GM18499 (cell line): ENCODE results near the gene LMNTD2.

Experiments
- ATAC-seq: cut with Tn5 transposase; IDR thresholded peaks from one replicate; pipeline ENCODE4 v1.9.1; 2021; ENCODE audit warnings: moderate number of reproducible peaks; ENCODE audit not compliant: insufficient read depth, unreplicated experiment

The LMNTD2 gene

DNA sequence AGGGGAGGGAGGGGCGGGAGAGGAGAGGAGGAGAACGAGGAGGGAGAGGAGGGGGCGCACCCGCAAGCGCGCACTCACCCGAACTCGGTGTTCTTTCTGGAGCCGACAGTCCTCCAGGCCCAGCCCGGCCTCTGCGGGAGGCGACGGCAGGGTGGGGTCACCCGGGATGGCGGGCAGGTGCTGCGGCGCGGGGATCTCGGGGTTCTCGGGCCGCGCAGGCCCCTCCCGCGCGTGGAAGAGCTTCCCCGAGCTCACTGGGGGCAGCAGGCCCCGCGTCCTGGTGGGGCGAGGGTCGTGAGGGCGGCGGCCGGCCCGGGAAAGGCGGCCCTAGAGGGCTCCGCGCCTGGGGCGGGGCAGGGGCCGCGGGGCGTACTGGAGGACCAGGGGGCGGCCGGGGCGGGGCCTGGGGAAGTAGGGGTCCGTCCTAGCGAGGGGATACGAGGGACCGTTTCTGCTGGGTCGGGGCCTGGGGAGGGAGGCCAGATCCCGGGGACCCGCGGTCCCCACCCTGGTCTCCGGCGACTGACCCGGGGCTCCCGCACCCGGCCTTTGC is 5.2 kb downstream of the LMNTD2 start:
- ATAC-seq, result no peak

DNA sequence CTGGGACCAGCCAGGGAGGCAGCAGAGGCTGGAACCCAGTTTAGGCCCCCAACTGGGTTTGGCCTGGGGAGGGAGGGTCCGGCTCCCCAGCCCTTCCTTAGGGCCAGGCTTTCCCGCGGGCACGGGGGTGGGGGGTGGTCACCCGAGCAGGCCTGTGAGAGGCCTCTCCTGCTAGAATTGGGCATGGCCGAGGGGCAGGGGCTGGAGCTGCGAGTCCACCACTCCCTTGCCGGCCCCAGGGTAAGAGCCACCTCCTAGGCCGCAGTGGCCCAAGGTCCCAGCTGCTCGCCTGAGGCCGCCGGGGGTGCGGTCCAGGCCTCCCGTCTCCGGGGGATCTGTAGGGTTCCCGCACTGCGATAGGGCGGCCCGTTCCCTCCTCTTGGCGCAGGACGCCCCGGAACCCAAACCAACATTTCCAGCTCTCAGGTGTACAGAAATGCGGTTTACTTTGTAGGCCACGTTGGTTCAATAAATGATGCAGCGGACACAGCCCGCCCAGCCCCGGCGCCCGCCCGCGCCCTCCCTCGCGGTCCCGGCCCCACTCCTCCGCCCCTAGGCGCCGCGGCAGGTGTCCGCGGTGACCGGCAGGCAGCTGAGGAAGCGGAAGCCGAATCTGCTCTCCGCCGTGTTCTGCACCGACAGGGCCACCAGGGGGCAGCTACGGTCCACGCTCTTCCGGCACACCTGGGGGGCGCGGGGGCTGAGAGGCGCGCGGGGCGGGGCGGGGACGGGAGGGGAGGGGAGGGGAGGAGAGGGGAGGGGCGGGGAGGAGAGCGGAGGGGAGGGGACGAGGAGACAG is 5.9 kb downstream of the LMNTD2 start:
- ATAC-seq, result no peak

DNA sequence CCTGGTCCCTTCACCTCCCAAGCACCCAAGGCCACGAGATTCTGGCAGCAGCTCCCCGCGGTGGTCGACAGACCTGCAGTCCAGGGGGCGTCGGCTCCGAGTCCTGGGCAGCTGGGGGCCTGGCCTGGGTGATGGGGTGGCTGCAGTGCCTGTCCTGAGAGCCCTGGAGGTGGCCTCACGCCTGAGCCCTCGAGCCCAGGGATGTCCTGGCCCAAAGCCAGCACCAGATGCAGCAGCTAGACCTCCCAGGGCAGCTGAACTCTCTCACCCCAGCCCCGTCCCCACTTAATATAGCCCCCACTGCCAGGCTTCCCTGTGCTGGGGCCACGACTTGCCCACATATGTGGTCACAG is 6.6 kb downstream of the LMNTD2 start:
- ATAC-seq, result no peak

DNA sequence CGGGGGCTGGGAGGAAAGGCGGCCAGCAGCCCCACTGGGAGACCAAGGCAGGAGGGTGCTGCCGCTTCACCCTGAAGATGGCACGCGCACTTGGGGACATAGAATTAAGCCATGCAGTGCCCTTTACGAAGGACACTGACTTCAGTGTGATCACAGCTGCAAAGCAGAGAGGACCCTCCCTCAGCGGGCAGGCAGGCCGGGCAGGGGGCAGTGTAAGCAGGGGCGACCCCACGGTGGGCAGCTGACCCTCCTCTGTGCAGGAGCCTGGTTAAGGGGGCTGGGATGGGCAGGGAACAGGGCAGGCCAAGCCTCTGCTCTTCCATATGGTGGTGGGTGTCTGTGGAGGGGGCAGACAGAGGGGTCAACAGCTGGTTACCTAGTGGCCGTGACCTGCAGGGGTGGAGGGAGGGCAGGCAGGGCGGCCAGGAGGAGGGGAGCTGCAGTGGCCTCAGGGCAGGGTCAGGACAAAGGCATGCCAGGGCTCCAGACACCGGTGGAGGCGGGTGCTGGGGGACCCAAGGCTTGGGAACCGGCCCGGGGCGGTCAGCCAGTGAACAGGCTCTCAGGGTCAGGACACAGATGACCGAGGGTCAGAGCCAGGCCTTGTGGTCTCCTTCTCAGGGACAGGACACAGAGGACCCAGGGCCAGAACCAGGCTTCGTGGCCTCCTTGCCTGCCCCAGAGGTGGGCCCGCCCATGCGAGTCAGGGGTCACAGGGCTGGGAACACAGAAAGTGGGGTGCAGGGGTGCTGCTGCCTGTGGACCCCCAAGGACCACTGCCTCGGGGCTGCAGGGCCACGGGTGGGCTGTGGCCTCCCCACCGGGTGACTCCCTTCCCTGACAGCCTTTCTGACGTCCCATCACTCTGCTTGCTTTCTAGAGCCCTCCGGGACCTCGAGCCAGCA is 7.2 kb downstream of the LMNTD2 start:
- ATAC-seq, result no peak

DNA sequence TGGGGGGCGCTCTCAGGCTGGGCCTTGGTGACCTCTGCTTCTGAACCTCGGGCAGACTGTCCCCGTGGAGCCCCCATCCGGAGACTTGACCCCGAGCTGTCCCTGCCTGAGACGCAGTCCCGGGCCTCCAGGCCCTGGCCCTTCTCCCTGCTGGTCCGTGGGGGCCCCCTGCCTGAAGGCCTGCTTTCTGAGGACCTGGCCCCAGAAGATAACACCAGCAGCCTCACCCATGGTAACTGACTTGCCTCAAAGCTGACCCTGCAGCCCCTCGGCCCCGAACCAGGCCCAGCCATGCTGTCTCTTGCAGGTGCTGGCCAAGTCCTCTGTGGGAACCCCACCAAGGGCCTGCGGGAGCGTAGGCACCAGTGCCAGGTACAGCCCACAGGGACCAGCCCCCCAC is 8.9 kb downstream of the LMNTD2 start:
- no peak for ATAC-seq

DNA sequence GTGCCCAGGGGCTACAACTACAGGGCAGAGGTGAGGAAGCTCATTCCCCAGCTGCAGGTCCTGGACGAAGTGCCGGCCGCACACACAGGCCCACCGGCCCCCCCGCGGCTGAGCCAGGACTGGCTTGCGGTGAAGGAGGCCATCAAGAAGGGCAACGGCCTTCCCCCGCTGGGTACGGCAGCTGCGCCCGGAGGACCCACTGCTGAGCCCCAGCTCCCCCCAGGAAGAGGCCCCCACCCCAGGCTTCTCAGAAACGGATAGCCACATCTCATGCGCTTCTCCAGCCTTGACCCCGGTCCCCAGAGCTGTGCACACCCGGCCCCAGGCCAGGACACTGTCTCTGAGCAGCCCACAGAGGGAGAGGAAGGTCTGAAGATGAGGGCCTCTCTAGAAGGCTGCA is 9.4 kb downstream of the LMNTD2 start:
- ATAC-seq, result no peak

DNA sequence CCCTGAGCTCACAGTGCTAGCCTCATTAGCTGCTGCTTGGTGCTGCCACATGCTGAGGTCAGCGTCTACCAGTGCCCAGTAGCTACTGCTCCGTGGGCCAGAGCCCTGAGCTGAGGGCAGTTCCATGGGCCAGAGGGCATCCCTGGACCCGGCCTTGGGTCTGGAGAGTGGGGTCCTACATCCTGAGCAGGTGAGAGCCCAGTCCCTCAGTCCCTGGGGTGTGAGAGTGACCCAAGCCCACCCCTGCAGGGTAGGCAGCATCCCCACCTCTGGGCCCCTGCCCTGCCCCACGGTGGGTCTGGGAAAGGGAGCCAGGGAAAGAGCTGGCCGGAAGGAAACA is 9.8 kb downstream of the LMNTD2 start:
- no peak for ATAC-seq

DNA sequence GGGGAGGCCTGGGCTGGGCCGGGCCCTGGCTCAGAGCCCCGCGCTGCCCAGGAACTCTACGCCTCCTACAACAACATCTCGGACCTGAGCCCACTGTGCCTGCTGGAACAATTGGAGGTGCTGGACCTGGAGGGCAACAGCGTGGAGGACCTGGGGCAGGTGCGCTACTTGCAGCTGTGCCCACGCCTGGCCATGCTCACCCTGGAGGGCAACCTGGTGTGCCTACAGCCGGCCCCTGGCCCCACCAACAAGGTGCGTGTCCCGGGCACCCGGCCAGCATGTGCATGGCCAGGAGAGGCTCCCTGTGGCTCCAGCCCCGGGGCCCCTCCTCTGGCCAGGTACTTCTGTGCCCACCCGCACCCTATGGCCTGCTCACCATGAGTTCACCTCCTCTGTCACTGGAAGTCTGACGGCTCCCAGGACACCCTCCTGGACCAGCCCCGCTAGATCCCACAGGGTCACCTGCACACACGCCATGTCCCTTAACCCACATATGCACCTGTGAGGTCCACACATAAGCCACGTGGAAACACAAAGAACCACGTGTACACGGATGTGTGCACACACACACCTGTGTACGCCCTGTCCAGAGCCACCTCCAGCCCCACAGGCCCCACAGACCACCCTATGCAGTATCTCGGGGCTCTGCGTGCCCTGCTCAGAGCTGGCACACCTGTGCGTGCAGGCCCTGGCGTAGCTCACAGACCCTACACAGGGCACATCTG is 10.4 kb downstream of the LMNTD2 start:
- ATAC-seq, result no peak

DNA sequence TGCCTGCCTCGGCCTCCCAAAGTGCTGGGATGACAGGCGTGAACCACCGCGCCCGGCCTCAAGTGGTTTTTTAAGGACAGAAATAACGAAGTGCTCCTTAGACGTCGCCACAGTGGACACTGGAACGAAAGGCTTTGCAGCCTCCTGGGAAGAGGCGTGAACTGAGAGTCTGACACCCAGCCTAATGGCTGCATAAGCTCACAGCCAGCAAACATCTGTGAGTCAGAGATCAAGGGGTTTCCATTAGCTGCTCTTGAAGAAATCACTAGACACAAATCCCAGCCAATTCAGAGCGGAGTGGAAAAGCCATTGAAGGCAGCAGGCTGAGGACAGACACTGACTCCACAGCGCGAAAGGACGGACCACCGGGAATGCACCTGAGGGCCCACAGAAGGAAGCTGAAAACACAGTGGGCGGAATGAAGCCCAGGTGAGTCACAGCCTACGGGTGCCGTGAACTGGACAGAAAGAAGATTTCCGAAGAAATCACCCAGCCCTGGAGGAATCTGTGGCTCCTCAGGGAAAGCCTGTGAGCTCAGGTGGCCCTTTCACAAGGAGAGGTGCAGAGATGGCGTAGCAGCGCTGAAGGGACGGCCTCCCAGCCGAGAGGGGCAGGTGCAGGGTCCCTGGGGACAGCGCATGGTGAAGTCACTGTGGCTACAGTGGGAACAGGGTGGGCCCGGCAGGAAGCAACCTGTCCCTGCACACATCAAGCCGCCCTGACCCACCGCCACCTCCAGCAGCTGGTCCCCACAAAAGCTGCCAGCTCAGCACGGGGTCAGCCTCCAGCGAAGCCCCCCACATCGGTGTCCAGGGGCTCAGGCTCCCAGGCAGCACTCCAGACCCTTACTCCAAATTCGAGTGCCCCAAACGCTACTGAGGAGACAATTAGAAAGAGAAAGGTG is 11.6 kb downstream of the LMNTD2 start:
- no peak for ATAC-seq

DNA sequence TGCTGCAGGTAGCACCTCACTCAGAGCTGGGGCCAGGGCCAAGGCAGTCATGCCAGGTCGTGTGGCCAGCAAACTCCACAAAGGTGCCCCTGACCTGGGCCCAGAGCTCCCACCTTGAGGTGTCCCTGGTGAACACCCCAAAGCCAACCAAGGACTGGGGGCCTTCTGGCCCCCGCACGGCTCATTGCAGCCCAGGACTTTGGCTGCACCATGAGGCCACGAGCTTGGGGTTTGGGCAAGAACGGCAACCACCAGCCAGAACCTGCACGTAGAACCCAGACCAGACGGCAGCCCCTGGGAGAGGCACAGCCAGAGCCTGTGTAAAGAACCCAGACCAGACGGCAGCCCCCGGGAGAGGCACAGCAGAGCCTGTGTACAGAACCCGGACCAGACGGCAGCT is 15.4 kb downstream of the LMNTD2 start:
- no peak for ATAC-seq

DNA sequence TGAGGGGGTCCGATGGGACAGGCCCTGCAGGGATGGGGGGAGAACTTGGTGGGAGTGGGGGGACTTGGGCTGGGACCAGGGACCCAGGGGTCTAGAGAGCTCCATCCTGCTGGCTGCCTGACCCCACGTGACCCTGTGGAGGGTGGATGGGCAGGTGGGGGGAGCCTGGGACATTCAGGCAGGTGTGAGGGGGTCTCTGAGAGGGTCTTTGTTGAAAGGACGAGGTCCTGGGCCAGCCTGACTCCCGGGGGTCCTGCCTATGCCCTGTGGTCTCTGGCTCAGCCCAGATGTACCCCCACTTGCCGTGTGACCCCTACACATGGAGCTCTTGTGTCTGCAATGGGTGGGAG is 15.7 kb downstream of the LMNTD2 start:
- ATAC-seq, result no peak

DNA sequence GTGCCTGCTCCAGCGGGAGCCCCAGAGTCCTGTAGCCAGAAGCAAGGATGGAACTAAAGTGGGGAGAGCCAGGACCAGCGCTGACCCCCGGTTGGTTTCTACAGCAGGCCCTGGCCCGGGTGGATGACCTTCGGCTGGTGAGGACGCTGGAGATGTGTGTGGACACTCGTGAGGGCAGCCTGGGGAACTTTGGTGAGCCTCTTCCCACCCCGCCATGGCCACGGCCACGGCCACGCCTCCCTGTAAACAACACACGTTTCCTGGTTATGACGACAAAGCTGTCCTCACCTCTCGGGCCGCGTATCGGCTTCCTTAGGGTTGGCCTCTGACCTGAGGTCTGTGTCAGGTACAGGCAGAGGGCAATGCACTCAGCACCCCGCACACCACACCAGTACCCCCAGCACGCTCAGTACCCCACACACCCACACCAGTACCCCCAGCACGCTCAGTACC is 19.1 kb downstream of the LMNTD2 start:
- ATAC-seq, result no peak

DNA sequence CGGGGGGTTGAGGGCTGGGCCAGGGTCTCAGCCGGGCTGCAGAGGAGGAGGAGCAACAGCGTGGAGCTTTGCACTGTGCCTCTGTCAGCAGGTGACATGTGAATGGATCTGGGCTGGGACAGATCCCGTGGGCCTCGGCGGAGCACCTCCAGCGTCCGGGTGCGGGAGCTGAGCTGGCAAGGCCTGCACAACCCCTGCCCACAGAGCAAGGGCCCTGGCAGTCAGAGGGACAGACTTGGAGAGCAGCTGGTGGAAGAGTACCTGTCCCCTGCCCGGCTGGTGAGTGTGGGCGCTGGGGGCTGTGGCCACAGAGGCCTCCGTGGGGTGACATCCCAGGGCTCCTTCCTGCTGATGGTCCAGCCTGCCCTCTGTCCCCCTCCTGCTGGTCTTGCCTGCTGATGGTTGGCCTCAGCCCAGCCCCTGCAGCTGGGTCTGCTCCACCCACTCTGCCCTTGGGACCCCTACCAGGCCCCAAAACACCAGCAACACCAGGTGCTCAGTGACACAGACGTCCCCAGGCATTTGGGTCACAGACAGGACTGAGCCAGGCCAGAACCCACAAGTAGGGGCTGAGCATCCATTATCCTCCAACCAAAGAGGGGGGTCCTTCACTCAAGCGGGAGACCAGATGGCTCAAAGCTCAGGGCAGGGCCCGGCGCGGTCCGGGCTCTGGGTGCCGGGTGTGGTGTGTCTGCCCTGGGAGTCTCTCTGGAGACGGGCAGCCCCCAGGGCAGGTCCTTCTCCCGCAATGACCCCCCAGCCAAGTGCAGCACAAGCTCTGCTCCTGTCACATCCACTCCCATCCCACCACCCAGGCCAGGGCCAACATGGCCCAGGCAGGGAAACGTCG is 19.7 kb downstream of the LMNTD2 start:
- no peak for ATAC-seq

DNA sequence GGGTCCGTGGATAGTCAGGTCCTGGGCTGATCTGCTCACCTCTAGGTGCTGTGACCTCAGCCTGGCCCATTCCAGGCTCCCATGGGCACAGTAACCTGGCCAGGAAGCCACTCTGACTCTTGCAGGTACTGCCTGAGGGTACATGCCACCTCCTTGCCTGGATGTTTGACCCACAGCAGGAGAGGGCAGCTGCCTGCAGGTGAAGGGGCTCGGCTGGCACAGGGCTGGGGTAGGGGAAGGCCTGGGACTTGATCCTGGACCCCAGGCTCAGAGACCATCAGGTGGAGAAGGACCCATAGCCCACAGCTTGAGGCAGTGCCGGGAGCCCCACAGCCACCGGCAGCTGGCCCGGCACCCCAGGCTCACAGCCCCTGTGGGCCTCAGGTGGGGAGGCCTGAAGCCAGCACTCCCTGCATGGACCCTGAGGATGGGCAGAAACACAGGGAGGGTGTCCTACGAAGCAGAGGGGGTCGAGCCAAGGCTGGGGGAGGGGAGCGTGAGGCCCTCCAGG is 20.5 kb downstream of the LMNTD2 start:
- no peak for ATAC-seq

DNA sequence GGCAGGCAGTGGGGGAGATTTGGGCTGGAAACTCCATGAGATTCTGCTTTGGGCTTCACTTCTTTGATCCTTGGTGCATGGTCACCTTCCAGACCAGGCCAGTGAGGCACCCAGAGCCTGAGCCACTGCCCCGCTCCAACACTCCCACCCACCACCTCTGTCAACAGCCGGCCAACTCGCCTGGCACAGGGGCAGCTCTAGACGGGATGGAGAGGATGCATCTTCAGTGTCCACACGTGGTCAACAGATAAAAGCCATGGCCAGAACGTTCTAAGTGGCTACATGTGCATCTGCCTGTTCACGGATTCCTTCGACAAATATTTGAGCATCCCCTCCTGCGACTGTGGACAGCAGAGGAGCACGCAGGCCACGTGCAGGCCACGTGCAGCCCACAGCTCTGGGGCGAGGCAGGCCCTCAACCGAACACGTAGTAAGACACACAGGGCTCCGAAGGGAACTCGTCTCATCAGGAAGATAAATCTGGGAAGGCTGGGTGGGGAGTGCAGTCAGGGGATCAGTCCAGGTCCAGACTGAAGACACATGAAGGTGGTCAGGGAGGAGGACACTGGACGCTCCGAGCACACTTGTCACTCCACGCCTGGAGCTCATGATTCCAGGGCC is 22.0 kb downstream of the LMNTD2 start:
- ATAC-seq, result no peak

DNA sequence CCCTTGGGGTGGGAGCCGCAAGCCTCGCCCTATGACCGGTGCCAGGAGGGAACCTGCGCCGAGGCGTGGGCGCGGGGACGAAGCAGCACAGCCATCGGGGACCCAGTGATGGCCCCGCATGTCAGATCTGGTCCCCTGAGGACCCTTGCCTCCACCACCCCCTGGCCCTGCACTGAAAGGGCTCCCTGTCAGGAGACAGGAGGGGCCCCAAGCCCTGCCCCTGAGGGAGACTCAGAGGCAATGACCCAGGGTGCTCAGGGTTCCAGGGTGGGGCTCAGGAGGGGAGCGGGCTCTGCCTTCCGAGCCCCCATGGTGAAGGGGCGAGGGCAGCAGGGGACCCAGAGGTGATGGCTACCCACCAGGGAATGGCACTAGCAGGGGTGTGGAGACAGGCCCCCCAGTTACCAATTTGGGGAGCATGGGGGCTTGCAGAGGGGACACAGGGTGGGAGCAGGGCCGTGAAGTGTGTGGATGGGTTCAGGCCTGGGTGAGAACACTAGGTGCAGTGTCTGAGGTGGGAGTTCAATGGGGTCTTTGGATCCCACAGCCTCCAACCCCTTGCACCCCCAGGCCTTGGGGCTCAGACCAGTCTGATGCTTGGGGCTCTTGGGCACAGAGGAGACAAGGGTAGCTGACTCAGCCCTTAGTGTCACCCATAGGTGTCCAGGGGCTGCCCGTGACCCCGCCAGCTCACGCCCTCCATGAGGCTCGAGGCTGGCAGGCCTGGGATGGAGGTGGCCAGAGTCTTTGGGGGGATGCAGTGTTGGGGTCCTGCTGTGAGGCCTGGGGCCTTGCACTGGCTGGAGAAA is 22.7 kb downstream of the LMNTD2 start:
- ATAC-seq, result no peak

DNA sequence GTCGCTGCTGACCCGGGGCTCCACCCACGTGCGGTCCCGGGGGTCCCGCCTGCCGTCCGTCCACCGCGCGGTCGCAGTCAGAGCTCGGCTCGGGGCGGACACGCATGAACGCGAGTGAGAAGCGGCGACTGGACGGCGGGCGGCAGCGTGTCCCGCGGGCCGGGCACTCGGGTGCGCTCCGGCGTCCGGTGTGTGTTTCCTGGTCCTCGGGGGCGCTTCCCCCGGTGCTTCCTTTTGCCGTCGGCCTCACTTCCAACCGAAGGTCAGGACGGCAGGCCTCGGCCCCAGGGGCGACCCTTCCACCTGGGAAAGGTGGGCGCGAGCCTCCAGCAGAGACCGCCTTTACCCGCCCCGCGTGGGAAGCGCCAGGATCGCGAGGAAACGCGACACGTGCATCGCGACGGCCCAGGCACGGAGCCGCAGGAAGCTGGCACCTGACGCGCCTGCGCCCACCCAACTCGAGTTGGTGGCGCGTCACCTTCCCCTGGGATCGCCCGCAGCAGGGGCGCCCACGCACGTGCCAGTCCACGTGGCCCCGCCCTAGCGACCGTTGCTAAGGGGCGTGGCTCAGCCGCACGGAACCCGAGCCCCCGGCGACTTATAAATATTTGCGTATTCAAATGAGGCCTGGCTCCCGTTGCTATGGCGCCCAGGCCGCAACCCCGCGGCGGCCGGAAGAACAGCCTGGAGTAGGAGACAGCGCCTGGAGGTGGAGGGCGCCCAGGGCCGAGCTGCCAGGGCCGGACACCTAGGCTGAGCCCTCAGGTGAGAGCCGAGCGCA is 23.5 kb downstream of the LMNTD2 start, which contains the start of gene LRRC56:
Gene LRRC56 (plus strand): TSS at position 687 of the 781 bp plus-strand sequence. CDS start 3,158 bp downstream, outside the sequence.
- no peak for ATAC-seq
